Breast epithelium (tissue), 3 donors: ENCODE measurements around the gene PRRC2B.

ENCODE experiments used
- CTCF ChIP-seq, 3 donors: fragments of 450-650 bp; IDR thresholded peaks; one replicate each; pipeline ENCODE4 v1.5.1; 2016 to 2017; ENCODE audit warnings: antibody characterized with exemption in 3 of 3, mild to moderate bottlenecking in 3 of 3, moderate library complexity in 3 of 3
- POLR2A ChIP-seq: fragments of 450-650 bp; IDR thresholded peaks from one replicate; pipeline ENCODE4 v1.6.1; 2016; ENCODE audit warnings: antibody characterized with exemption, mild to moderate bottlenecking, moderate library complexity
- POLR2AphosphoS5 ChIP-seq, 3 donors: sonication (generic); formaldehyde crosslinking; IDR thresholded peaks; one replicate each; pipeline ENCODE4 v1.6.1; 2017; ENCODE audit warnings: antibody characterized with exemption in 3 of 3

GRCh38 chr9:131487621-131488031, 93.7 kb downstream of the PRRC2B start:
- TF ChIP-seq CTCF (IDR thresholded peaks at IDR 0.05): no peak
- no peak for TF ChIP-seq POLR2A
- no peak for TF ChIP-seq POLR2AphosphoS5 (IDR thresholded peaks at IDR 0.05)
